Kidney glomerular epithelial cell (primary cell): ENCODE results near the gene FKBP6.
"Not testable (repeated sequence)": the region's sequence is repeated elsewhere in the genome, so short reads cannot be mapped to it uniquely, and the experiment has no call there.

Experiments used
- DNase-seq: peaks from one replicate; lab custom pipeline; 2025; lab: John Stamatoyannopoulos, UW

The FKBP6 gene

GRCh38 chr7:73395538-73396503 lies 67.9 kb downstream of the FKBP6 start:
- DNase-seq: no peak

DNA sequence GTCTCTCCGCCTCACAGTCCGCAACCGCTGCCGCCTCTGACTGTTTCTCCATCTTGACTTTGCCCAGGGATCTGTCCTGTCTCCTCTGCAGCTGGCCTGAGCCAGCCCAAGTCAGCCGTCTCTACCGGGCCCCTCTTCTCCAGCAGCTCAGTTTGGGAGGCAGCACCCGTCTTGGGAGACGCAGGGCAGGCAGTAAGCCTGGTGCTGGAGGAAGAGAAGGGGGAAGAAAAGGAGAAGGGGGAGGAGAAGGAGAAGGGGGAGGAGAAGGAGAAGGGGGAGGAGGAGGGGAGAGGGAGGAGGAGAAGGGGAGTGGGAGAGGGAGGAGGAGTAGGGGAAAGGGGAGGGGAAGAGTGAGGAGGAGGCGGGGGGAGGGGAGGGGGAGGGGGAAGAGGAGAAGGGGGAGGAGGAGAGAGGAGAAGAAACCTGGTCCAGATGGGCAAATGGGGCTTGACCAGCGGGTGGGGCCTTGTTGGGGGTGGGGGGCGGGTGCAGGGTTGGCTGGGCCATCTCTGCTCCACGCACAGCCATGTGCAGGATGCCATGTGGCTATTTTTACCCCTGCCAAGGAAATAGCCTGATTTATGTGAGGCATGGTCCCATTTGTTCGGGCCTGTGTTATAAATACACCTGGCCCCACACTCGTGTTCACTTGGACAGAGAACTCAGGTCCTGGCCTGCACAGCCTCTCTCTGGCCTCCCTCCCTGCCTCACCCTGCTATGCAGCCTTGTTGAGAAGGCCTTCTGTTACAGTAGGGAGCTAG lies 69.7 kb downstream of the FKBP6 start:
- DNase-seq: no peak

DNA sequence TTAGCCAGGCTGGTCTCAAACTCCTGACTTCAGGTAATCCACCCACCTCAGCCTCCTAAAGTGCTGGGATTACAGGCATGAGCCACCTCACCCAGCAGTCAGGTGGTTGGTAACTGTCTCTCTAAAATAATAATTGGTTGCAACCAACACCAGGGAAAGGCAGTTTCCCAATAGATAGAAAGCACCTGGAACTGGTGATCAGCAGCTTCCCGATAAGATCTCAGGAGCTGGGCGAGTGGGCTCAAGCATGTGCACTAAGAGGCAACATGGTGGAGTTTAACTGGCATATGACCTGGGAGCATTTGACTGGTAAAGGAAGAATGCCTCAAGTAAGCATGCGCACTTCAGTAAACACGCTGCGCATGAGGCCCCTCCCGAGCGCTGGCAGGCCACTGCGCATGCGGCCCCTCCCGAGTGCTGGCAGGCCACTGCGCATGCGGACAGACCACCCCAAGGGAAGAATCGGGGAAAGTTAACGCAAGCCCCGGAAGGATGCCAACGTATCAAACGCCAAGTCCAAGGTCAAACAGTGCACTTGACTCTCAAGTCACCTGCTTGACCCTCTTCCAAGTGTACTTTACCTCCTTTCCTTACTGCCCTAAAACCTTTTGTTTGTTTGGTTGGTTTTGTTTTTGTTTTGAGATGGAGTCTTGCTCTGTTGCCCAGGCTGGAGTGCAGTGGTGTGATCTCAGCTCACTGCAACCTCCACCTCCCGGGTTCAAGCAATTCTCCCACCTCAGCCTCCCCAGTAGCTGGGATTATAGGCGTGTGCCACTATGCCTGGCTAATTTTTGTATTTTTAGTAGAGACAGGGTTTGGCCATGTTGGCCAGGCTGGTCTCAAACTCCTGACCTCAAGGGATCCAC lies 71.5 kb downstream of the FKBP6 start:
- DNase-seq: not testable (repeated sequence)

DNA sequence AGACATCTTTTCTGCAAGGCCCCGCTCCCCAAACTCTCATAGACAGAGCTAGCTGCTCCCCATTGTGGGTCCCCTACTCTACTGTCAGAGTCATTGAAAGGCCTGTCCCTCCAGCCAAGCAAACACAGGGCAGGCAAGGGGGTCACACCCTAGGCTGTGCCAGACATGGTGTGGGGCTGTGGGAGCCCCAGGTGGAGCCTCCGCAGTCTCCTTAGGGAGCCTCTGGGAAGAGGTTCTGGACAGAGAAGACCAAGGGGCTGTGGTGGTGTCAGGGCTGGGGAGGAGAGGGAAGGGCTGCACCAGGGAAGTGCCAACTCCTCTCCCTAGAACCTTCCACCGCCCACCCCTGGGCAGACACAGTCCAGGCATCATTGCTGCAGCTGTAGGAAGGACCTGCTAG lies 76.9 kb downstream of the FKBP6 start:
- not testable (repeated sequence) for DNase-seq
